ENCODE measurements around the gene RPS18. TPM values are rescaled to one million over a fixed set of nuclear protein-coding genes. Genes with fewer than 3 reads are reported as not detected.

The RPS18 gene
- total and polyA plus RNA-seq, 2 of the 13 experiments (the other 11 are each of a cell fraction or from before 2014, with no cell fraction given), result 3,896 to 5,806 TPM

GRCh38 chr6:33271468-33272274, at the start of gene RPS18, which contains the start of gene VPS52 (continued):
- TF ChIP-seq ZNF597 (CRISPR knock-in tag; IDR thresholded peaks at IDR 0.05) (no peak), ZNF34 (CRISPR knock-in tag; IDR thresholded peaks at IDR 0.05; ENCODE audit: borderline replicate concordance) (peak; percentile 96), ZNF639 (CRISPR knock-in tag; conservative IDR thresholded peaks at IDR 0.05) (peak; percentile 90), E2F5 (CRISPR knock-in tag; conservative IDR thresholded peaks at IDR 0.05) (no peak; the same call in 1 of the 2 replicates), KDM6A (CRISPR knock-in tag; IDR thresholded peaks at IDR 0.05; ENCODE audit: low read depth) (no peak), CC2D1A (CRISPR knock-in tag; IDR thresholded peaks at IDR 0.05) (no peak), ZNF75D (CRISPR knock-in tag; IDR thresholded peaks at IDR 0.05; ENCODE audit: borderline replicate concordance) (no peak), NCOA5 (CRISPR knock-in tag; IDR thresholded peaks at IDR 0.05) (no peak), RBM22 (optimal IDR thresholded peaks at IDR 0.05; ENCODE audit: low read length) (peak; percentile 71), CEBPG (CRISPR knock-in tag; IDR thresholded peaks at IDR 0.05) (peak; percentile 41), ZNF770 (CRISPR knock-in tag; IDR thresholded peaks at IDR 0.05) (peak; percentile 43; the same call in 1 of the 2 replicates), POGK (CRISPR knock-in tag; conservative IDR thresholded peaks at IDR 0.05) (peak; percentile 83), EED (CRISPR knock-in tag; IDR thresholded peaks at IDR 0.05) (peak; percentile 92), ZNF776 (CRISPR knock-in tag; IDR thresholded peaks at IDR 0.05) (no peak; the same call in 1 of the 2 replicates), TMF1 (CRISPR knock-in tag; IDR thresholded peaks at IDR 0.05; ENCODE audit: low read depth) (peak; percentile 79), MLXIP (CRISPR knock-in tag; IDR thresholded peaks at IDR 0.05; ENCODE audit: borderline replicate concordance) (peak; percentile 63; the same call in 1 of the 2 replicates), NKX3-1 (CRISPR knock-in tag; IDR thresholded peaks at IDR 0.05) (peak; percentile 84), RXRA (CRISPR knock-in tag; IDR thresholded peaks at IDR 0.05) (peak; percentile 69), KLF13 (CRISPR knock-in tag; IDR thresholded peaks at IDR 0.05) (no peak), MTF1 (CRISPR knock-in tag; IDR thresholded peaks at IDR 0.05) (peak; percentile 73)

Measured in HepG2 (cell line).